Right cardiac atrium (tissue), 5 donors: ENCODE results near the gene FYB2. TPM values are rescaled to one million over a fixed set of nuclear protein-coding genes. Genes with fewer than 3 reads are reported as not detected.
"Not testable (repeated sequence)": the region's sequence is repeated elsewhere in the genome, so short reads cannot be mapped to it uniquely, and the experiment has no call there.

Source experiments
- ATAC-seq, 2 donors: fragments of 200-7000 bp; cut with Tn5 transposase; one replicate each; pipeline versions ENCODE4 v1.8.0 to v1.9.1; 2020; ENCODE audit warnings: moderate library complexity in 2 of 2, mild to moderate bottlenecking in 1 of 2
- DNase-seq, 3 donors: peaks; one replicate each; pipeline ENCODE4 v3.0.0-alpha.2; 2020
- H3K27ac ChIP-seq: one replicate; pipeline ENCODE4 v1.5.1; 2013; ENCODE audit warnings: mild to moderate bottlenecking, low read length, control low read depth, moderate library complexity
- H3K27me3 ChIP-seq: one replicate; pipeline ENCODE4 v1.6.1; 2013; ENCODE audit not compliant: control insufficient read depth, insufficient read depth
- H3K4me1 ChIP-seq: one replicate; pipeline ENCODE4 v1.6.1; 2013; ENCODE audit warnings: low read length; ENCODE audit not compliant: control insufficient read depth, insufficient read depth
- H3K4me3 ChIP-seq: one replicate; pipeline ENCODE4 v1.5.1; 2013; ENCODE audit warnings: low read length, control low read depth
- H3K9me3 ChIP-seq: one replicate; pipeline ENCODE4 v1.6.1; 2013; ENCODE audit warnings: low read length; ENCODE audit not compliant: control insufficient read depth
- WGBS: extraction: QIAGEN DNeasy Blood & Tissue Kit; methylation state at CpG from one replicate; pipeline ENCODE4 v1.1.7; 2013; 5-methylcytosine and 5-hydroxymethylcytosine counted together
- intact Hi-C, 4 donors: fragments of 100-400 bp; cut with DNase I; formaldehyde crosslinking; loops; one replicate each; pipeline versions ENCODE4 v1.11.0 to v1.14.0; 2022 to 2023
- polyA plus RNA-seq: library from polyadenylated mRNA; stranded (reverse); fragments of 200-250 nt; gene quantifications from one replicate; pipeline ENCODE4 v1.2.3, GENCODE V29; 2013
- total RNA-seq, 4 donors: library from RNA; stranded (reverse); fragmentation: NEBNext Ultra II Directional; extraction: Animal tissue kit (Norgen Biotek cat#: 25700); gene quantifications; one replicate each; pipeline ENCODE4 v1.2.1, GENCODE V29; 2021
- donor health status: healthy with polysubstance abuse.
- donor health status: DM: no; HTN: yes; CAD: no.
- donor health status: DM: no; HTN: no; CAD: no.
- donor health status: DM: no; HTN: yes; CAD: no; lungs with severe emphysema.
- donor health status: DM: yes; HTN: yes; CAD: no.

FYB2 gene
- total and polyA plus RNA-seq, 5 donors, result 0.14 to 0.79 (median 0.69) TPM; not detected in 1

DNA sequence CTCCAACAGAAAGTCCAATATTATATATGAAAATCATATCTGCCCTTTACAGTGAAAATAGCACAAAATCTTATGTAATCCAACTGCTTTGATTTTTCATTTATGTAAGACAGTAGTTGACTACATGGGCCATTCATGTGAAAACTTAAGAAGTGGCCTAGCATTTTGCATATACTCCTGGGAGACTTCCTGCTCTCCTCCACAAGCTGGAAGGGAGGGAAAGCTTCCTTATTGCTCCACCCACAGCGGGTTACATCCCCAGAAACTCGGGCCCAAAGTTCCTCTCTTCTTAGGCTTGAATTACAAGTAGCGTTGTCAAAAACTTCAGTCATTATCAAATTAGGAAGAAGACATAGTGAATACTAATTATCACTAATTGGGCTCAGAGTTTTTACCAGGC is 29.2 kb downstream of the FYB2 start:
- Histone ChIP-seq H3K4me1 (peaks cover 5% of the 10 kb centered on the region), H3K9me3 (no peaks in the 10 kb centered on the region), H3K4me3 (no peak overlapping the region), H3K27me3 (no peaks in the 10 kb centered on the region), H3K27ac (no peak overlapping the region)
- no peak for DNase-seq
- intact Hi-C loops, result no loop called here
- WGBS, result 69% methylated on average over 3 of the region's 3 CpGs
- no peak for ATAC-seq

DNA sequence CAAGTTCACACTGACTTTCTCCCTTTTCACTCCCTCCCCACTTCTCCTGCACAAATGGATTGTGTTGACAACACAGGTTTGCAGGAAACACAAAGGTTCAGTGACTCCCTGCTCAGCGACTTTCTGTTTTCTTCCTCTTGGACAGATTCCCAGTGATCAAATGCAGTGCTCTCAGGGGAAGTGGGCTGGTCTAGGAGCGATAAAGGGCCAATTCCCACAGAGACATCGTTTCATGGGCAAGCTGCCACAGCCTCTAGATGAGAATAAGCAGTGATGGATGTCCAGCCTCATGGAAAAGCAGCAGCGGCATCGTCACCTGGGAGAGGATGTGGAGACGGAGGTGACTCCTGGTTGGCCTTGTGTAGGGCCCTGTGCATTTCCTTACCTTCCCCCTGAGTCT is 30.6 kb downstream of the FYB2 start:
- DNase-seq (peak; percentile 29 to 72 (median 63)), ATAC-seq (peak; percentile 48 to 63)
- 17% methylated on average over 6 of the region's 6 CpGs for WGBS
- Histone ChIP-seq H3K9me3 (no peaks in the 10 kb centered on the region), H3K27me3 (no peaks in the 10 kb centered on the region), H3K4me1 (peaks cover 5% of the 10 kb centered on the region), H3K27ac (no peak overlapping the region), H3K4me3 (no peak overlapping the region)
- intact Hi-C loops, result no loop called here

DNA sequence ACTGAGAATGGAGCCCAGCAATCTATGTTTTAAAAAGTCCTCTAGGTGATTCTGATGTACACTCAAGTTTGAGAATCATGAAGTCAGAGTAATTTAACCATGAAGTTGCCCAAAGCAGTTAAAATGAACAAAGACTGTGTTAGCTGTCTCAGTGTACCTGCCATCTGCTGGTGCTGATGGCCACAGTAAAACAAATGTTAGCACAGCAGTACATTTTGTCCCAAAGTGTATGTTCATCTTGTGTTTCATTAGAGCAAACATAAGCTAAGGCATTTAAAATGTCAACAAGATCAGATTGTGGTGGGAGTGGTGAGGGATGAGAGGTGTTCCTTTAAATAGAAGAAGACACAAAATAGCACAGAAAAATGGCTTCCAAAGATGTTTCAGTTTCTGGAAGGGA is 31.1 kb downstream of the FYB2 start:
- Histone ChIP-seq H3K4me1 (peaks cover 5% of the 10 kb centered on the region), H3K27ac (no peak overlapping the region)

DNA sequence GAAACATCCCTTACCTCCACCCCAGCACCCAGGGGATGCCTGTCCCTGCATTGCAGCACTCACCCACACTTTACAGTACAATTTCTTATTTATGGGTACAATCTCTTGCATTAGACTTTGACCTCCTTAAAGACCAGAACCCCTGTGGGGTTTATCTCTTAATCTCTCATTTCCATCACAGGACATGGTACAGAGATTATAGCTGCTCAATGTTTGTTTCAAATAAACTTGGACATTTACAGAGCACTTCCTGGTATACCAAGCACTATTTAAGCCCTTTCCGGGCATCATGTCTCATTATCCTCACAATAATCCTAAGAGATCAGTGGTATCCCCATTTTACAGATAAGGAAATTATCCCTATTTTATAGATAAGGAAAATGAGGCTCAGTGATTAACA is 31.9 kb downstream of the FYB2 start:
- 85% methylated on average over 1 of the region's 1 CpG for WGBS
- ATAC-seq (no peak), DNase-seq (no peak)
- Histone ChIP-seq H3K27me3 (no peaks in the 10 kb centered on the region), H3K27ac (no peak overlapping the region), H3K9me3 (no peaks in the 10 kb centered on the region), H3K4me3 (no peak overlapping the region), H3K4me1 (peaks cover 5% of the 10 kb centered on the region)
- intact Hi-C loops, result no loop called here

More for the DNA sequence above, 31.1 kb downstream of the FYB2 start:
- H3K27me3 ChIP-seq, result no peaks in the 10 kb centered on the region
- intact Hi-C loops, result no loop called here
- no peaks in the 10 kb centered on the region for H3K9me3 ChIP-seq
- H3K4me3 ChIP-seq, result no peak overlapping the region
- ATAC-seq (no peak), DNase-seq (no peak)

DNA sequence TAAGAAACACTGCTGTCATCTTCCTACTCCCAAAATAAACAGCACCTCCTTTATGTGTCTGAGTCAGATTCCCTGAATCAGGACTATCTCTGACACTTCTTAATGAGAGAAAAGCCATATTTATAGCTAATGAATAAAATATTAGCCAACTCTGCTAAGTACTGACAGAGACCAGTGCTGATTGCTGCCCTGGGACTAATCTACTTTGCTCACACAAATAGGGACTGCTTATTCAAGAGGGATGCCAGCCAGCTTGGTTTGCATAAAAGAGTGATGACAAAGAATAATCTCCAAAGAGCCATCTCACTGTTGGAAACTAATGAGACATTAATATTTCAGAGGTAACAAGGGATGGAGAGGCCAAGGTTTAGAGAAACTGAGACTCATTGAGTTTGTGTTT is 36.4 kb downstream of the FYB2 start:
- no peaks in the 10 kb centered on the region for H3K27me3 ChIP-seq
- intact Hi-C loops, result no loop called here
- no peaks in the 10 kb centered on the region for H3K4me1 ChIP-seq
- H3K4me3 ChIP-seq, result no peak overlapping the region
- H3K27ac ChIP-seq, result no peak overlapping the region
- H3K9me3 ChIP-seq, result no peaks in the 10 kb centered on the region
- ATAC-seq (no peak), DNase-seq (no peak)

DNA sequence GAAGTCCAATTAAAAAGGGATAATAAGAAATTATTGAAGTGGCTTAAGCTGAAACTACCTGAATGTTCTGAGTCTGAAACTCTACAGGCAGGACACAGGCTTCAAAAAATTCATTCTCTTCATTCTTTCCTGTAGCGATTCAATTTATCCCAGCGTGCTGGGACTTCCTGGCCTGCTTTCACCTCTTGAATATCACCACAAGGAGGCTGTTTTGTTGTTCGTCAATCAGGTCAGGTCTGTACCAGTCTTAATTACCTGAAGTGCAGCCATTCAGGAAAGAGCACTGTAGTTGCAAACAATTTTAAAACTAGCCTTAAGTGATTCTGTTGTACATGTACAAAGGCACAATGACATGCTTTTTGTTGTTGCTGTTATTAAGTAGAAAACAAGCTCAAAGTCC is 38.4 kb downstream of the FYB2 start:
- DNase-seq, result no peak
- 78% methylated on average over 3 of the region's 3 CpGs for WGBS
- intact Hi-C loops, result no loop called here
- no peak overlapping the region for H3K27ac ChIP-seq
- ATAC-seq, result no peak
- H3K9me3 ChIP-seq, result no peaks in the 10 kb centered on the region
- no peaks in the 10 kb centered on the region for H3K4me1 ChIP-seq
- no peaks in the 10 kb centered on the region for H3K27me3 ChIP-seq
- H3K4me3 ChIP-seq, result no peak overlapping the region

DNA sequence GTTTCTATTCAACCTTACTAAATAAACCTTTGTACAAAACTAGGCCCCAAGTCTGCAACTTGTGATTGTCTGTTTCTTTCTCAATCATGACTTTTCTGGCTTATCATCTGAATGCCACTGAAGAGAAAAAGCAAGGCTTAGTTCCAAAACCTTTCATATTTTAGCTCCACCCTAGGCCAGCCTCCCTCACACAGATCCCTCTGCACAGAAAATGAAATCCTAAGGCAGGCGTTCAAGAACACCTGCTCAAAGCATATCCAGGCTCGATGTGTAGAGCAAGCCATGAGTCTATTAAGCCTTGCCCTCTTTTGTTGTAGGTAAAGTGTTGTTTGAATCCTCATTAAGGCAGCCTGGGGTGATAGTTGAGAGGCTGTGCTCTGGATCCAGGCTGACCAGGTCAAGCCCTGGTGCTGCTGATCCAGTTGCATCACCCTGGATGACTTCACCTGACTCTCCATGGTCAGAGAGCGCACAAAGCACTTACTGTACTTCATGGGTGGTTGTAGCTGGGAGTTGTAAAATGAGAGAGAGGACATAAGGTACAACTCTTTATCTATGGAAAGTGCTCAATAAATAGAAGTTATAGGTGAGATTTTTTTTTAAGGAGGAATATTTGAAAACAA is 39.0 kb downstream of the FYB2 start:
- H3K9me3 ChIP-seq, result no peaks in the 10 kb centered on the region
- intact Hi-C loops, result no loop called here
- H3K4me3 ChIP-seq, result no peak overlapping the region
- H3K27ac ChIP-seq, result no peak overlapping the region
- 65% methylated on average over 3 of the region's 3 CpGs for WGBS
- H3K27me3 ChIP-seq, result no peaks in the 10 kb centered on the region
- DNase-seq, result no peak
- H3K4me1 ChIP-seq, result no peaks in the 10 kb centered on the region
- no peak for ATAC-seq

DNA sequence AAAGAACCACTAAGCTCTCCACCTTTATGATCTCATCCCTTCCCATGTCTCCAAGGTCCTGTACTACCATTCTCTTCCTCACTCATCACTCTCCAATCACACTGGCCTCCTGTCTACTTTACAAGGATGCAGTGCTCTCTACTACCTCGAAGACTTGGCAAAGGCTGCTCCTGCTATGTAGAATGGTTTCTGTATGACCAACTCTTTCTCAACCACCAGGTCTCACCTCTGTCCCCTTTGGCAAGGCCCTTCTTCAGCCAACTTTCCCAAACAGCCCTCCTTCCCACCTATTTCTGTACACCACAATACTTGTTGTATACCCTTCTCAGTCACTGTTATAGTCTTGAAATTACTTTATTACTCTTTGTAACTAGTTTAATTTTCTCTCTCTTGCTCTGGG is 41.2 kb downstream of the FYB2 start:
- Histone ChIP-seq H3K27ac (no peak overlapping the region), H3K4me3 (no peak overlapping the region), H3K9me3 (no peaks in the 10 kb centered on the region), H3K4me1 (no peaks in the 10 kb centered on the region), H3K27me3 (no peaks in the 10 kb centered on the region)
- WGBS, result 61% methylated on average over 1 of the region's 1 CpG
- intact Hi-C loops, result no loop called here
- ATAC-seq (no peak), DNase-seq (no peak)

DNA sequence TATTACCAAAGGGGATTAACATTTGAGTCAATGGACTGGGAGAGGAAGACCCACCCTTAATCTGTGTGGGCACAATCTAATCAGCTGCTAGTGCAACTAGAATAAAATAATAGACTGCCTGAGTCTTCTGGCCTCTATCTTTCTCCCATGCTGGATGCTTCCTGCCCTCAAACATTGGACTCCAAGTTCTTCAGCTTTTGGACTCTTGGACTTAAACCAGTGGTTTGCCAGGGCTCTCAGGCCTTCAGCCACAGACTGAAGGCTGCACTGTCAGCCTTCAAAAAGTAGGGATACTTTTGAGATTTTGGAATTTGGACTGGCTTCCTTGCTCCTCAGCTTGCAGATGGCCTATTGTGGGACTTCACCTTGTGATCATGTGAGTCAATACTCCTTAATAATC is 44.5 kb downstream of the FYB2 start:
- H3K4me1 ChIP-seq, intact Hi-C loops, H3K27me3 ChIP-seq, H3K27ac ChIP-seq, H3K9me3 ChIP-seq, H3K4me3 ChIP-seq, ATAC-seq, DNase-seq: not testable (repeated sequence)

DNA sequence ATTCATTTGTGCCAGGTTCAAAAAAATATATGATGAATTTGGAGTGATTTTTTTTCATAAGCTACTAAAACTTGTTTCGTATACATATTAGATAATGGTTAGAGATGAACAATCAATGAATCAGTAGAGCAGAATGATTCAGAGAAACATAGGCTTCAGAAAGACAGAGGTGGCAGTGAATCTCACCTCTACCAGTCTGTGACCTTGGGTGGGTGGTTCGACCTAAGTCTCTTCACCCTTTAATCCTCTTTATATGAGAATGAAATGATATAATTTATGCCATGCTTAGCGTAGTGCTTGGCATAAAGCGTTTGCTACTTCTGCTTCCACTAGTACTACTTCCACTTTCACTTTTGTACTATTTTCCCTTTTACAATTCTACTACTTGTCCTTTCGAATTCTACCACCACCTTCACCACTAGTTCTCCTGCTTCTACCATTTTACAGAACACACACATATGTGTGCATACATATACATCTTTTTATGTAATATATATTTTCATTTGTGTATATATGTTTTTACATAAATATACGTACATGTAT is 45.1 kb downstream of the FYB2 start:
- DNase-seq, result no peak
- WGBS, result 79% methylated on average over 6 of the region's 6 CpGs
- intact Hi-C loops, result no loop called here
- no peak overlapping the region for H3K4me3 ChIP-seq
- no peak overlapping the region for H3K27ac ChIP-seq
- H3K9me3 ChIP-seq, result no peaks in the 10 kb centered on the region
- H3K4me1 ChIP-seq, result no peaks in the 10 kb centered on the region
- ATAC-seq, result no peak
- H3K27me3 ChIP-seq, result no peaks in the 10 kb centered on the region

DNA sequence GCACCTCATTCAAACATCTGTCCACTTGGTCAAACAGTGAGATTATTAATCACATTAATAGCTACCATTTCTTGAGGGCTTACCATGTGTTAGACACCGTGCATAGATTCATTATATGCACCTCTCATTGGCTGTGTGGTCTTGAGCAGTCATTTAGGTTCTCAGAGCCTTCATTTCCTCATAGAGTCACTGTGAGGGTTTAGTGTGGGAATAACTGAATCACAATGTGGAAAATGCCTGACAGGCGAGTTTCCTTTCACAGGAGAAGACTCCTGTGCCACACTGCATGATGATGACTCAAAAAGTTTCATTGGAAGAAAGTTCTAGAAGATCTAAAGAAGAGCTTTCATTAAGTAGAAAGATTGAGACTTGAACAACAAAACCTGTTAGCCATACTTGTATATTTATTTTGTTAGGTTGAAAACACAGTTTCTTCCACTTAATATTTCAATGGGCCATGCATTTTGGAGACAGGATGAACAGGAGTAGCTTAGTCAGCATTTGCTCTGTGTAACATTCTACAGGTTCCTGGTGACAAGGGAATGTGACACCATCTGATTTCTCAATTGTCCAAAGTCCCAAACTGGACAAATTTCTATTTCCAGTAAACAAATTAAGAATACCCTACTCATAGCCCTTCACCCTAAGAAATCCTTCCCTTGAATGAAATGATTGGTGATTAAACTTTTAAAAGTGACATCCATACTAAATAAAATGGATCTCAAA is 45.7 kb downstream of the FYB2 start:
- H3K27me3 ChIP-seq, result no peaks in the 10 kb centered on the region
- no peak overlapping the region for H3K4me3 ChIP-seq
- H3K9me3 ChIP-seq, result no peaks in the 10 kb centered on the region
- DNase-seq (no peak), ATAC-seq (no peak)
- no peak overlapping the region for H3K27ac ChIP-seq
- WGBS, result 78% methylated on average over 2 of the region's 2 CpGs
- H3K4me1 ChIP-seq, result no peaks in the 10 kb centered on the region
- intact Hi-C loops, result no loop called here
